ENCODE data around the gene CACNB2. TPM values are rescaled to one million over a fixed set of nuclear protein-coding genes. Genes with fewer than 3 reads are reported as not detected.
"Not testable (repeated sequence)": the region's sequence is repeated elsewhere in the genome, so short reads cannot be mapped to it uniquely, and the experiment has no call there.

CACNB2 gene
- total RNA-seq, 1 experiment from 2014 or later: not detected

DNA sequence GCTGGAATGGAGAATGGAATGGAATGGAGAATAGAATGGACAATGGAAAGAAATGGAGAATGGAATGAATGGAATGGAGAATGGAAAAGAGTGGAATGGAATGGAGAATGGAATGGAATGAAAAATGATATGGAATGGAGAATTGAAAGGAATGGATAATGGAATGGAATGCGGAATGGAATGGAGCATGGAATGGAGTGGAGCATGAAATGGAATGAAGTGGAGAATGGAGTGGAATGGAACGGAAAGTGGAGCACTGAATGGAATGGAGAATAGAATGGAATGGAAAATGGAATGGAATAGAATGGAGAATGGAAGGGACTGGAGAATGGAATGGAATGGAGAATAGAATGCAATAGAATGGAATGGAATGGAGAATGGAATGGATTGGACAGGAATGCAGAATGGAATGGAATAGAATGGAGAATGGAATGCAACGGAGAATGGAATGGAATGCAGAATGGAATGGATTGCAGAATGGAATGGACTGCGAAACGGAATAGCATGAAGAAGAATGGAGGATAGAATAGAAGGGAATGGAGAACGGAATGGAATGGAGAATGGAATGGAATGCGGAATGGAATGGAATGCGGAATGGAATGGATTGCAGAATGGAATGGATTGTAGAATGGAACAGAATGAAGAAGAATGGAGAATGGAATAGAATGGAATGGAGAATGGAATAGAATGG lies 421.8 kb downstream of the CACNB2 start:
- DNase-seq (ENCODE audit: low read depth): no peak

DNA sequence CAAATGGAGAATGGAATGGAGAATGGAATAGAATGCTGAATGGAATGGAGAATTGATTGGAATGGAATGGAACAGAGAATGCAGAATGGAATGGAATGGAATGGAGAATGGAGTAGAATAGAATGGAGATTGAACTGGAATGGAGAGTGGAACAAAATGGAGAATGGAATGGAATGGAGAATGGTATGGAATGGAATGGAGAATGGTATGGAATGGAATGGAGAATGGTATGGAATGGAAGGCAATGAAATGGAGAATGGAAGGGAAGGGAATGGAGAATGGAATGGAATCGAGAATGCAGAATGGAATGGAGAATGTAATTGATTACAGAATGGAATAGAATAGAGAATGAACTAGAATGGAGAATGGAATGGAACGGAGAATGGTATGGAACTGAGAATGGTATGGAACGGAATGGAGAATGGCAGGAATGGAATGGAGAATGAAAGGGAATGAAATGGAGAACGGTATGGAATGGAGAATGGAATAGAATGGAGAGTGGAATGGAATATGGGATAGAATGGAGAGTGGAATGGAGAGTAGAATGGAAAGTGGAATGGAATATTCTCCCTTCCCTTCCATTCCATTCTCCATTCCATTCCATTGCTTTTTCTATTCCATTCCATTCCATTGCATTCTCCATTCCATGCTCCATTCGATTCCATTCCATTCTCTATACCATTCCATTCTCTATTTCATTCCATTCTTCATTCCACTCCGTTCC lies 422.9 kb downstream of the CACNB2 start:
- DNase-seq (ENCODE audit: low read depth): no peak

DNA sequence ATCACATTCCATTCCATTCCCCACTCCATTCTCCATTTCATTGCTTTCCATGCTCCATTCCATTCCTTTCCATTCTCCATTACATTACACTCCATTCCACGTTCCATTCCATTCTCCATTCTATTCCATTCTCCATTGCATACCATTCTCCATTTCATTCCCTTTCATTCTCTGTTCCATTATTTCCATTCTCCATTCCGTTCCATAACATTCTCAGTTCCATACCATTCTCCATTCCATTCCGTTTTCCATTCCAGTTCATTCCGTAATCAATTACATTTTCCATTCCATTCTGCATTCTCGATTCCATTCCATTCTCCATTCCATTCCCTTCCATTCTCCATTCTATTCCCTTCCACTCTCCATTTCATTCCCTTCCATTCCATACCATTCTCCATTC lies 424.8 kb downstream of the CACNB2 start:
- DNase-seq (ENCODE audit: low read depth): no peak

DNA sequence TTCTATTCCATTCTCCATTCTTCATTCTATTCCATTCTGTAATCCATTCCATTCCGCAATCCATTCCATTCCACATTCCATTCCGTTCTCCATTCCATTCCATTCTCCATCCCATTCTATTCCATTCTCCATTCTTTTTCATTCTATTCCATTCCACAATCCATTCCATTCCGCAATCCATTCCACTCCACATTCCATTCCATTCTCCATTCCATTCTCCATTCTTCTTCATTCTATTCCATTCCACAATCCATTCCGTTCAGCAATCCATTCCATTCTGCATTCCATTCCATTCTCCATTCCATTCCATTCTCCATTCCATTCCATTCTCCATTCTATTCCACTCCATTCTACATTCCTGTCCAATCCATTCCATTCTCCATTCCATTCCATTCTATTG lies 426.0 kb downstream of the CACNB2 start:
- no peak for DNase-seq (ENCODE audit: low read depth)

DNA sequence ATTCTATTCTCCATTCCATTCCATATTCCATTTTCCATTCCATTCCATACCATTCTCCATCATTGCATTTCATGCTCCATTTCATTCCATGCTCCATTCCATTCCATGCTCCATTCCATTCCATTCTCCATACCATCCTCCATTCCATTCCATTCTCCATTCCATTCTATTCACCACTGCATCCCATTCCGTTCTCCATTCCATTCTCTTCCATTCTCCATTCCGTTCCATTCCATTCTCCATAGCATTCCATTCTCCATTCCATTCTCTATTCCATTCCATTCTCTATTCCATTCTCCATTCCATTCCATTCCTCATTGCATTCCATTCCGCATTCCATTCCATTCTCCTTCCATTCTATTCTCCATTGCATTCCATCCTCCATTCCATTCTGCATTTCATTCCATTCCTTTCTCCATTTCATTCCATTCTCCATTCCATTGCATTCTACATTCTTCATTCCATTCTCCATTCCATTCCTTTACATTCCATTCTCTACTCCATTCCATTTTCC lies 427.2 kb downstream of the CACNB2 start:
- no peak for DNase-seq (ENCODE audit: low read depth)

DNA sequence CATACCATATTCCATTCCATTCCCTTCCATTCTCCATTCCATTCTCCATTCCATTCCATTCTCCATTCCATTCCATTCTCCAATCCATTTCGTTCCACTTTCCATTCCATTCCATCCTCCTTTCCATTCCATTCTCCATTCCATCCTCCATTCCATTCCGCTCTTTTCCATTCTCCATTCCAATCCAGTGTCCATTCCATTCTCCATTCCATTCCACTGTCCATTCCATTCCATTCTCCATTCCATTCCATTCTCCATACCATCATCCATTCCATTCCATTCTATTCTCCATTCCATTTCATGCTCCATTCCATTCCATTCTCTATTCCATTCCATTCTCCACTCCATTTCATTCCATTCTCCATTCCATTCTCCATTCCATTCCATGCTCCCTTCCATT lies 430.2 kb downstream of the CACNB2 start:
- not testable (repeated sequence) for DNase-seq (ENCODE audit: low read depth)

DNA sequence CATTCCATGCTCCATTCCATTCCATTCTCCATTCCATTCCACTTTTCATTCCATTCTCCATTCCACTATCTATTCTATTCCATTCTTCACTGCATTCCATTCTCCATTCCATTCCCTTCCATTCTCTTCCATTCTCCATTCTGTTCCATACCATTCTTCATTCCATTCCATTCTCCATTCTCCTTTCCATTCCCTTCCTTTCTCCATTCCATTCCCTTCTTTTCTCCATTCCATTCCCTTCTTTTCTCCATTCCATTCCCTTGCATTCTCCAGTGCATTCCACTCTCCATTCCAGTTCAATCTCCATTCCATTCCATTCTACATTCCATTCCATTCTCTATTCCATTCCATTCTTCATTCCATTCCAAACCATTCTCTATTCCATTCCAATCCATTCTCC lies 430.9 kb downstream of the CACNB2 start:
- DNase-seq (ENCODE audit: low read depth): no peak

DNA sequence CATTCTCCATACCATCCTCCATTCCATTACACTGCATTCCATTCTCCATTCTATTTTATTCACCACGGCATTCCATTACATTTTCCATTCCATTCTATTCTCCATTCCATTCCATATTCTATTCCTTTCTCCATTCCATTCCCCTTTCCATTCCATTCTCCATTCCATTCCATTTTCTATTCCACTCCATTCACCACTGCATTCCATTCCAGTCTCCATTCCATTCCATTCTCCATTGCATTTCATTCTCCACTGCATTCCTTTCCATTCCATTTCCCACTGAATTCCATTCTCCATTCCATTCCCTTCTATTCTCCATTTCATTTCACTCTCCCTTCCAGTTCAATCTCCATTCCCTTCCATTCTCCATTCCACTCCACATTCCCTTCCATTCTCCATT lies 431.6 kb downstream of the CACNB2 start:
- no peak for DNase-seq (ENCODE audit: low read depth)

DNA sequence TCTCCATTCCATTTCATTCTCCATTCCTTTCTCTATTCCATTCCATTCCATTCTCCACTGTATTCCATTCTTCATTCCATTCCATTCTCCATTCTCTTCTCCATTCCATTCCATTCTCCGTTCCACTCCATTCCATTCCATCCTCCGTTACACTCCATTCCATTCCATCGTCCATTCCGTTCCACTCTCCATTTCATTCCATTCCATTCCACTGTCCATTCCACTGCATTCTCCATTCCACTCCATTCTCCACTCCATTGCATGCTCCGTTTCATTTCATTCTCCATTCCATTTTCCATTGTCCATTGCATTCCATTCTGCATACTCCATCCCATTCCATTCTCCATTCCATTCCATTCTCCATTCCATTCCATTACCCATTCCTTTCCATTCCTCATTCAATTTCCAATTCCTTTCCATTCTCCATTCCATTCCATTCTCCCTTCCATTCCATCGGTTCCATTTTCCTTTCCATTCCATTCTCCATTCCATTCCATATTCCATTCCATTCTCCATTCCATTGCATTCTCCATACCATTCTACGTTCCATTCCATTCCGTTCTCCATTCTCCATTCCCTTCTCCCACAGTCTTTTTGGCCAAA lies 432.8 kb downstream of the CACNB2 start:
- DNase-seq (ENCODE audit: low read depth): no peak

DNA sequence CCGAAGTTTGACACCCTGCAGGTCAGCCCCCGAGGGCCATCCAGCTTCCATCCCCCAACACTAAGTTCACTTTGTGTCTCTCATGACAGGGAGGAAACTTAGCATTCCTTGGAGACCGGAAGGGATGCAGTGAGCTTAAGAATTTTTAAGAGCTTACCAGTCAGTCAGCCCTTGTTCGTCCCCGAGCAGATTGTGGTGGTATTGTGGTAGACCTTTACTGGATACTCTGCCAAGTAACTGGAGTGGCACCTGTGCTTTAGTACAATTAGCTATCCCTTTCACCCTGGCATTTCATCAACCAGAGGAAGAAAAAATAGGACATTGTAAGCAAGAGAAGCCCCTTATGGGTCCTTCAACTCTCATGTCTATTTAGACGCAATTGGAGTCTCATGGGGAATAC lies 436.4 kb downstream of the CACNB2 start:
- DNase-seq (ENCODE audit: low read depth): no peak

DNA sequence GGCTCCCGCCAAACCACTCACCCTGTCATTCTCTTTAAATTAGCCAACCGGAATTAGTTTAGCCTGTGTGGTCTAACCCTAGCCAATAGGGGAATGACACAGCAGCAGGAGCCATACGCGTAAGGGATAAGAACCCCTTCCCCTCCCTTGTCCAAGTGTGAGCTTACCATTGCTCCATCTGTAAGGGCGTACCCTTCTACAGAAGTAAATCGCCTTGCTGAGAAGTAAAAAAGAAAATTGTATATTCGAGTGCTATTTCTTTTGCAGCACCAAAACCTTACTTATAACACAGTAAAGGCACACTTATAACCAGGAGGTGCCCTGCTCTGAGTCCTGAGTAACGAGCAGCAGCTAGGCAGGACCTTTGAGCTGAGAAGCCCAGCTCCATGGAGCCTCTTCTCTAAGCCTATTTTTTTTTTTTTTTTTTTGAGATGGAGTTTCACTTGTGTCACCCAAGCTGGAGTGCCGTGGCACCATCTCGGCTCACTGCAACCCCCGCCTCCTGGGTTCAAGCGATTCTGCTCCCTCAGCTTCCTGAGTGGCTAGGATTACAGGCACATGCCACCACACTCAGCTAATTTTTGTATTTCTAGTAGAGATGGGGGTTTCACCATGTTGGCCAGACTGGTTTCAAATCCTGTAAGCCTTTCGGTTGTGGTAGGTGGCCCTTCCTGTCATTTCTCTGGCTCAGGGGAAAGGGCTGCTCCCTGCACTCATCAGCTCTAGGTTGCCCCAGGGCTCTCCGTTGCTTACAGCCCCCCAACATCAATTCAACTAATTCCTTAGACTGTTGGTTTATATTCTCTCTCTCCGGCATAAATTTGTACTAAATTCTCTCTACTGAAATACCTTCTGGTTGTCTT lies 437.8 kb downstream of the CACNB2 start:
- DNase-seq (ENCODE audit: low read depth): no peak

DNA sequence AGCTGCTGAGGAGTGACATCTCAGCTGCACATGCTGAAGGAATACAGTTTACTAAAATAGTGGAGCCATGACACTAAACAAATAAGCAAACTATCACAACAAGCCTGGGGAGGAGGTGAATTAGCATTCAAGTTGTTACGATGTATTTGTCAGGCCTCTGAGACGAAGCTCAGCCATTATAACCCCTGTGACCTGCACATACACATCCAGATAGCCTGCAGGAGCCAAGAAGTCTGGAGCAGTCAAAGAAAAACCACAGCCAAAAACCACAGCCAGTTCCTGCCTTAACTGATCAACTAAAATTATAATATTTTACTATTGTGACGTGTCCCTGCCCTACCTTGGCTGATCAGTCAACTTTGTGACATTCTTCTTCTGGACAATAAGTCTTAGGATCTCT lies 442.6 kb downstream of the CACNB2 start:
- peak; percentile 48 for DNase-seq (ENCODE audit: low read depth)

DNA sequence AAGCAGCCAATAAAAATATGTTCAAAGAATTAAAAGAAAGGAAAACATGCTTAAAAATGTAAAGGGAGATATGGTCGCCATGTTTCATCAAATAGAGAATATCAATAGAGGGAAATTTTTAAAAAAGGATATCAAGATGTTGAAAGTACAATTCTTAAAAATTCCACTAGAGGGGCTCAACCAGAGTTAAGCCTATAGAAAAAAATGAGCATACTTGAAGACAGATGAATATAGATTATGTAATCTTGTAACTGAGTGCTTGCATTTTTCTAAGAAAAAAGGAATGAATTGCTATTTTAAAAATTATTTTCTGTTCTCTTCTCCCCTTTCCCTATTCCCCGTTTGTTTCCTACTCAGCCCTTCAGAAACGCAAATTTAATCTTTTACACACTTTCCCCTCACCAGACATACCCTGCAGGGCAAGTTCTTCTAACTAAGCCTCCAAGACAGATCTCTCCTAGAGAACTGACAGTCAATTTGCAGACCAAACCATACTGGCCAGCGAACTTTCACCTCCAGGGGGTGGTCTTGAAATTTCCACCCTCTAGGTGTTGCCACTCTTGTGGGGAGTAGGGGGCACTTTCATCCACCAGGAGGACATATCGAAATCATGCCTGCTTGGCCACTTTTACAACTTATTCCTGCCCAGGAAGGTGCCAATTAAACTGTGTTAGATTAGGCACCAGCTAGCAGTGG lies 443.5 kb downstream of the CACNB2 start:
- DNase-seq (ENCODE audit: low read depth): no peak

DNA sequence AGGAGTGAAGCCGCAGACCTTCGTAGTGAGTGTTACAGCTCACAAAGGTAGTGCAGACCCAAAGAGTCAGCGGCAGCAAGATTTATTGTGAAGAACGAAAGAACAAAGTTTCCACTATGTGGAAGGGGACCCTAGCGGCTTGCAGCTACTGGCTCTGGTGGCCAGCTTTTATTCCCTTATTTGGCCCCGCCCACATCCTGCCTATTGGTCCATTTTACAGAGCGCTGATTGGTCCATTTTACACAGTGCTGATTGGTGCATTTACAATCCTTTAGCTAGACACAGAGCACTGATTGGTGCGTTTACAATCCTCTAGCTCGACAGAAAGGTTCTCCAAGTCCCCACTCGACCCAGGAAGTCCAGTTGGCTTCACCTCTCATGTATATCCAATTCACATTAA lies 446.4 kb downstream of the CACNB2 start:
- not testable (repeated sequence) for DNase-seq (ENCODE audit: low read depth)

DNA sequence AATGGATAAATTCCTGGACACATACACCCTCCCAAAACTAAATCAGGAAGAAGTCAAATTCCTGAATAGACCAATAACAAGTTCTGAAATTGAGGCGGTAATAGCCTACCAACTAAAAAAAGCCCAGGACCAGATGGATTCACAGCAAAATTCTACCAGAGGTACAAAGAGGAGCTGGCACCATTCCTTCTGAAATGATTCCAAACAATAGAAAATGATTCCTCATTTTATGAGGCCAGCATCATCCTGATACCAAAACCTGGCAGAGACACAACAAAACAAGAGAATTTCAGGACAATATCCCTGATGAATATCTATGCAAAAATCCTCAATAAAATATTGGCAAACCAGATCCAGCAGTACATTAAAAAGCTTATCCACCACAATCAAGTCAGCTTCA lies 450.9 kb downstream of the CACNB2 start:
- not testable (repeated sequence) for DNase-seq (ENCODE audit: low read depth)

Other genes with a start within 250 kb of the CACNB2 start
- gene SLC39A12, start 188.5 kb upstream of the CACNB2 start, total RNA-seq (2014; rRNA removed; shearing (Covaris generic)): not detected in 2 replicates